NCI-H510A treated with DMSO at 0.1 percent for 48 hours (cell line): Measurements from ENCODE around the gene B9D1.
A peak's percentile ranks its signal among the peaks of the same experiment; 100 is the strongest.

Source experiments
- DNase-seq: peaks from one replicate; lab custom pipeline; 2025; lab: John Stamatoyannopoulos, UW

The B9D1 gene

GRCh38 chr17:19338031-19338990 is 24.2 kb downstream of the B9D1 start:
- peak; percentile 40 for DNase-seq

GRCh38 chr17:19337712-19338023 is 24.9 kb downstream of the B9D1 start:
- DNase-seq, result no peak

GRCh38 chr17:19336938-19337711 is 25.4 kb downstream of the B9D1 start:
- no peak for DNase-seq

- DNase-seq, result no peak
Observed at GRCh38 chr17:19335951-19336631, 26.4 kb downstream of the B9D1 start.

GRCh38 chr17:19334331-19334730 is 28.2 kb downstream of the B9D1 start:
- DNase-seq, result no peak

- DNase-seq, result no peak
Observed at GRCh38 chr17:19333736-19334290, 28.7 kb downstream of the B9D1 start.

GRCh38 chr17:19333132-19333440 is 29.4 kb downstream of the B9D1 start:
- no peak for DNase-seq

GRCh38 chr17:19332371-19333131 is 30.0 kb downstream of the B9D1 start:
- DNase-seq, result no peak

- DNase-seq, result no peak
Observed at GRCh38 chr17:19331543-19332245, 30.8 kb downstream of the B9D1 start.

GRCh38 chr17:19331134-19331533 is 31.4 kb downstream of the B9D1 start:
- no peak for DNase-seq

- DNase-seq, result no peak
Observed at GRCh38 chr17:19330271-19330670, 32.3 kb downstream of the B9D1 start.

GRCh38 chr17:19329839-19330238 is 32.7 kb downstream of the B9D1 start:
- DNase-seq, result no peak

- no peak for DNase-seq
Observed at GRCh38 chr17:19329136-19329535, 33.4 kb downstream of the B9D1 start.

GRCh38 chr17:19328441-19329061 is 34.0 kb downstream of the B9D1 start:
- no peak for DNase-seq

GRCh38 chr17:19327031-19327783 is 35.3 kb downstream of the B9D1 start:
- no peak for DNase-seq

GRCh38 chr17:19325542-19325941 is 37.0 kb downstream of the B9D1 start:
- no peak for DNase-seq

GRCh38 chr17:19322861-19323260 is 39.7 kb downstream of the B9D1 start:
- DNase-seq, result no peak

- DNase-seq, result no peak
Observed at GRCh38 chr17:19322129-19322505, 40.4 kb downstream of the B9D1 start.

GRCh38 chr17:19321481-19322128 is 40.9 kb downstream of the B9D1 start:
- no peak for DNase-seq
